K562 (cell line): ENCODE measurements around the gene MRPL4. TPM values are rescaled to one million over a fixed set of nuclear protein-coding genes. Genes with fewer than 3 reads are reported as not detected.

Experiments used
- NFYB ChIP-seq: IDR thresholded peaks from 2 replicates; pipeline ENCODE4 v1.6.1; 2011; ENCODE audit warnings: mild to moderate bottlenecking, moderate library complexity; ENCODE audit not compliant: insufficient read length; ENCODE audit errors: extremely low read depth
- POLR2B ChIP-seq: fragments of 450-650 bp; IDR thresholded peaks from 2 replicates; pipeline ENCODE4 v1.6.1; 2018; ENCODE audit warnings: low read depth; ENCODE audit not compliant: partially characterized antibody
- RUNX1 ChIP-seq: sonication (generic); IDR thresholded peaks from 2 replicates; pipeline ENCODE4 v1.6.1; 2016; ENCODE audit warnings: antibody characterized with exemption, low read depth
- SIX5 ChIP-seq, 2 experiments: IDR thresholded peaks; 2 replicates each; pipeline ENCODE4 v1.6.1; 2011; ENCODE audit warnings: low read length in 2 of 2, borderline replicate concordance in 1 of 2, low read depth in 1 of 2, mild to moderate bottlenecking in 1 of 2, moderate library complexity in 1 of 2; ENCODE audit not compliant: insufficient read depth in 1 of 2
- SMAD4 ChIP-seq: fragments of 250-450 bp; sonication (Bioruptor Pico); conservative IDR thresholded peaks from 2 replicates; pipeline ENCODE4 v1.8.0; 2021; ENCODE audit warnings: inconsistent platforms, mild to moderate bottlenecking, moderate library complexity
- SPI1 ChIP-seq: IDR thresholded peaks from 2 replicates; pipeline ENCODE4 v1.6.1; 2011; ENCODE audit warnings: low read depth, low read length, control low read depth, borderline replicate concordance
- SREBF1 ChIP-seq: fragments of 150-350 bp; IDR thresholded peaks from 2 replicates; pipeline ENCODE4 v1.6.1; 2014; ENCODE audit warnings: antibody characterized with exemption, low read depth, low read length, borderline replicate concordance
- STAT5A ChIP-seq: IDR thresholded peaks from 2 replicates; pipeline ENCODE4 v1.6.1; 2012; ENCODE audit warnings: low read length, inconsistent platforms, borderline replicate concordance
- STAT5B ChIP-seq: fragments of 250-450 bp; sonication (Bioruptor Pico); IDR thresholded peaks from 2 replicates; pipeline ENCODE4 v1.8.0; 2021; ENCODE audit warnings: mild to moderate bottlenecking, inconsistent platforms
- TGIF2 ChIP-seq: sonication (generic); formaldehyde crosslinking; IDR thresholded peaks from 2 replicates; pipeline ENCODE4 v1.8.1; 2022; ENCODE audit warnings: mild to moderate bottlenecking, missing genetic modification reagents, moderate library complexity
- XRCC3 ChIP-seq: fragments of 450-650 bp; IDR thresholded peaks from 2 replicates; pipeline ENCODE4 v1.6.1; 2017; ENCODE audit warnings: mild to moderate bottlenecking, moderate library complexity
- ZNF12 ChIP-seq: sonication (generic); formaldehyde crosslinking; IDR thresholded peaks from 2 replicates; pipeline ENCODE4 v1.4.0; 2020; ENCODE audit warnings: mild to moderate bottlenecking, missing genetic modification reagents
- ZNF263 ChIP-seq: sonication (generic); formaldehyde crosslinking; IDR thresholded peaks from 2 replicates; pipeline ENCODE4 v1.8.0; 2022; ENCODE audit warnings: mild to moderate bottlenecking, missing genetic modification reagents, borderline replicate concordance
- ZNF407 ChIP-seq: fragments of 450-650 bp; IDR thresholded peaks from 2 replicates; pipeline ENCODE4 v1.6.1; 2016; ENCODE audit warnings: low read depth
- ZNF431 ChIP-seq: sonication (generic); formaldehyde crosslinking; IDR thresholded peaks from 2 replicates; pipeline ENCODE4 v1.8.0; 2022; ENCODE audit warnings: mild to moderate bottlenecking, missing genetic modification reagents
- polyA plus RNA-seq, 8 experiments: library from polyadenylated mRNA; depleted of rRNA in 4 of 8; stranded (reverse) in 5 of 8; unstranded in 3 of 8; fragments of >200 nt; fragmentation: Nextera tagmentation in 2 of 8; fragmentation: Illumina TruSeq in 1 of 8; extraction: Ambion mirVana in 2 of 8; extraction: Trizol in 1 of 8; gene quantifications; 2 replicates each; pipeline versions ENCODE4 v1.2.1 to v1.2.3, GENCODE V29; 2011 to 2014; ENCODE audit warnings: inconsistent platforms in 1 of 8, missing spikeins in 1 of 8
- total RNA-seq, 7 experiments: library from RNA; depleted of rRNA in 6 of 7; stranded (reverse); fragments of >200 nt in 6 of 7; fragmentation: Illumina TruSeq in 2 of 7; extraction: Trizol in 2 of 7; gene quantifications; 2 replicates each; pipeline versions ENCODE4 v1.2.1 to v1.2.3, GENCODE V29; 2011 to 2021; ENCODE audit warnings: low replicate concordance in 1 of 7
- TF ChIP-seq, protein P1 (sequence below), 2 experiments: fragments of 450-650 bp in 1 of 2; sonication (generic) in 1 of 2; formaldehyde crosslinking in 1 of 2; IDR thresholded peaks in 1 of 2; conservative IDR thresholded peaks in 1 of 2; 2 replicates each; pipeline versions ENCODE4 v1.6.1 to v1.8.1; 2016 to 2023; ENCODE audit warnings: mild to moderate bottlenecking in 2 of 2, moderate library complexity in 2 of 2, inconsistent platforms in 1 of 2, missing genetic modification reagents in 1 of 2
- TF ChIP-seq, protein P2 (sequence below): fragments of 450-650 bp; IDR thresholded peaks from 2 replicates; pipeline ENCODE4 v1.6.1; 2016; ENCODE audit warnings: missing biosample characterization, missing genetic modification characterization

MRPL4 gene
- total and polyA plus RNA-seq, 9 of the 15 experiments (the other 6 are each of a cell fraction or from before 2014, with no cell fraction given) = 1.4 to 239 (median 64.9) TPM

GRCh38 chr19:10286803-10287737, 35.1 kb downstream of the MRPL4 start, which contains the start of gene ICAM4 (continued):
- TF ChIP-seq ZNF431 = no peak
- no peak for TF ChIP-seq XRCC3
- TF ChIP-seq NFYB = no peak
- TF ChIP-seq, protein P1, sequence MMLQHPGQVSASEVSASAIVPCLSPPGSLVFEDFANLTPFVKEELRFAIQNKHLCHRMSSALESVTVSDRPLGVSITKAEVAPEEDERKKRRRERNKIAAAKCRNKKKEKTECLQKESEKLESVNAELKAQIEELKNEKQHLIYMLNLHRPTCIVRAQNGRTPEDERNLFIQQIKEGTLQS (IDR thresholded peaks at IDR 0.05) = no peak
- TF ChIP-seq, protein P1 (CRISPR knock-in tag; conservative IDR thresholded peaks at IDR 0.05) = no peak
- no peak for TF ChIP-seq STAT5A
- TF ChIP-seq TGIF2 = no peak
- no peak for TF ChIP-seq STAT5B
- TF ChIP-seq SPI1 = no peak
- no peak for TF ChIP-seq ZNF407
- TF ChIP-seq ZNF263 = peak; percentile 73
- no peak for TF ChIP-seq SREBF1
- TF ChIP-seq, protein P2, sequence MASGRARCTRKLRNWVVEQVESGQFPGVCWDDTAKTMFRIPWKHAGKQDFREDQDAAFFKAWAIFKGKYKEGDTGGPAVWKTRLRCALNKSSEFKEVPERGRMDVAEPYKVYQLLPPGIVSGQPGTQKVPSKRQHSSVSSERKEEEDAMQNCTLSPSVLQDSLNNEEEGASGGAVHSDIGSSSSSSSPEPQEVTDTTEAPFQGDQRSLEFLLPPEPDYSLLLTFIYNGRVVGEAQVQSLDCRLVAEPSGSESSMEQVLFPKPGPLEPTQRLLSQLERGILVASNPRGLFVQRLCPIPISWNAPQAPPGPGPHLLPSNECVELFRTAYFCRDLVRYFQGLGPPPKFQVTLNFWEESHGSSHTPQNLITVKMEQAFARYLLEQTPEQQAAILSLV = no peak
- TF ChIP-seq ZNF12 (CRISPR knock-in tag) = no peak
- TF ChIP-seq SMAD4 (CRISPR knock-in tag) = 0 out of 2 replicates have a peak, but pooled peaks have one; percentile 46
- peak; percentile 46 for TF ChIP-seq POLR2B
- TF ChIP-seq SIX5 (IDR thresholded peaks at IDR 0.05; ENCODE audit: borderline replicate concordance in 1 of 2, insufficient read depth in 1 of 2, low read depth in 1 of 2, low read length in 2 of 2) = no peak
- TF ChIP-seq RUNX1 = no peak
